Activated naive CD8-positive, alpha-beta T cell (primary cell): ENCODE data around the gene CHRM4.
"Not testable (repeated sequence)": the region's sequence is repeated elsewhere in the genome, so short reads cannot be mapped to it uniquely, and the experiment has no call there.

Experiments used
- H3K27ac Mint-ChIP-seq: one replicate; pipeline ENCODE4 v1.8.0; 2021; ENCODE audit warnings: mixed read lengths
- H3K27me3 Mint-ChIP-seq: one replicate; pipeline ENCODE4 v1.8.0; 2021; ENCODE audit warnings: mixed read lengths
- H3K36me3 Mint-ChIP-seq: one replicate; pipeline ENCODE4 v1.8.0; 2021; ENCODE audit warnings: mixed read lengths
- H3K4me1 Mint-ChIP-seq: one replicate; pipeline ENCODE4 v1.8.0; 2021; ENCODE audit warnings: low read depth, mixed read lengths
- H3K4me3 Mint-ChIP-seq: one replicate; pipeline ENCODE4 v1.8.0; 2021; ENCODE audit warnings: mild to moderate bottlenecking, mixed read lengths
- H3K9me3 Mint-ChIP-seq: one replicate; pipeline ENCODE4 v1.8.0; 2021; ENCODE audit warnings: low read depth, mixed read lengths

Gene CHRM4

GRCh38 chr11:46371262-46371661 lies 20.3 kb downstream of the CHRM4 start:
- not testable (repeated sequence) for H3K36me3 Mint-ChIP-seq, H3K4me1 Mint-ChIP-seq, H3K9me3 Mint-ChIP-seq, H3K4me3 Mint-ChIP-seq, H3K27ac Mint-ChIP-seq, H3K27me3 Mint-ChIP-seq

GRCh38 chr11:46370253-46370652 lies 21.3 kb downstream of the CHRM4 start:
- H3K4me1 Mint-ChIP-seq: peaks cover 13% of the 10 kb centered on the region
- H3K27ac Mint-ChIP-seq: peak overlapping the region; percentile 50
- no peaks in the 10 kb centered on the region for H3K27me3 Mint-ChIP-seq
- H3K36me3 Mint-ChIP-seq: no peaks in the 10 kb centered on the region
- no peaks in the 10 kb centered on the region for H3K9me3 Mint-ChIP-seq
- no peak overlapping the region for H3K4me3 Mint-ChIP-seq

GRCh38 chr11:46369458-46370152 lies 22.0 kb downstream of the CHRM4 start:
- H3K9me3 Mint-ChIP-seq: no peaks in the 10 kb centered on the region
- H3K27ac Mint-ChIP-seq: peak overlapping the region; percentile 75
- H3K4me1 Mint-ChIP-seq: peaks cover 19% of the 10 kb centered on the region
- no peaks in the 10 kb centered on the region for H3K27me3 Mint-ChIP-seq
- no peak overlapping the region for H3K4me3 Mint-ChIP-seq
- no peaks in the 10 kb centered on the region for H3K36me3 Mint-ChIP-seq

- Mint-ChIP-seq H3K36me3 (no peaks in the 10 kb centered on the region), H3K9me3 (no peaks in the 10 kb centered on the region)
These were observed 23.7 kb downstream of the CHRM4 start for GRCh38 chr11:46367916-46368267.

GRCh38 chr11:46367244-46367915 lies 24.2 kb downstream of the CHRM4 start:
- Mint-ChIP-seq H3K4me3 (no peak overlapping the region), H3K4me1 (peaks cover 33% of the 10 kb centered on the region), H3K36me3 (no peaks in the 10 kb centered on the region), H3K27ac (peak overlapping the region; percentile 73), H3K27me3 (no peaks in the 10 kb centered on the region), H3K9me3 (no peaks in the 10 kb centered on the region)

More at GRCh38 chr11:46367916-46368267, 23.7 kb downstream of the CHRM4 start:
- no peak overlapping the region for H3K27ac Mint-ChIP-seq
- H3K27me3 Mint-ChIP-seq: no peaks in the 10 kb centered on the region
- peaks cover 29% of the 10 kb centered on the region for H3K4me1 Mint-ChIP-seq
- no peak overlapping the region for H3K4me3 Mint-ChIP-seq

- Mint-ChIP-seq H3K4me1 (peaks cover 37% of the 10 kb centered on the region), H3K27ac (no peak overlapping the region), H3K36me3 (no peaks in the 10 kb centered on the region)
These were observed 24.9 kb downstream of the CHRM4 start for GRCh38 chr11:46366661-46367161.

GRCh38 chr11:46366260-46366659 lies 25.3 kb downstream of the CHRM4 start:
- H3K4me3 Mint-ChIP-seq: no peak overlapping the region
- H3K9me3 Mint-ChIP-seq: no peaks in the 10 kb centered on the region
- no peak overlapping the region for H3K27ac Mint-ChIP-seq
- no peaks in the 10 kb centered on the region for H3K27me3 Mint-ChIP-seq
- H3K4me1 Mint-ChIP-seq: peaks cover 41% of the 10 kb centered on the region
- no peaks in the 10 kb centered on the region for H3K36me3 Mint-ChIP-seq

More at GRCh38 chr11:46366661-46367161, 24.9 kb downstream of the CHRM4 start:
- Mint-ChIP-seq H3K27me3 (no peaks in the 10 kb centered on the region), H3K4me3 (no peak overlapping the region), H3K9me3 (no peaks in the 10 kb centered on the region)

GRCh38 chr11:46364791-46365190 lies 26.8 kb downstream of the CHRM4 start:
- no peaks in the 10 kb centered on the region for H3K9me3 Mint-ChIP-seq
- no peaks in the 10 kb centered on the region for H3K36me3 Mint-ChIP-seq
- no peak overlapping the region for H3K4me3 Mint-ChIP-seq
- H3K4me1 Mint-ChIP-seq: peaks cover 54% of the 10 kb centered on the region
- H3K27ac Mint-ChIP-seq: peak overlapping the region; percentile 72
- H3K27me3 Mint-ChIP-seq: no peaks in the 10 kb centered on the region

- Mint-ChIP-seq H3K36me3 (no peaks in the 10 kb centered on the region), H3K27me3 (no peaks in the 10 kb centered on the region), H3K4me3 (peak overlapping the region; percentile 15), H3K9me3 (no peaks in the 10 kb centered on the region), H3K4me1 (peaks cover 50% of the 10 kb centered on the region), H3K27ac (peak overlapping the region; percentile 46)
These were observed 27.5 kb downstream of the CHRM4 start for GRCh38 chr11:46364056-46364455.

- Mint-ChIP-seq H3K36me3 (no peaks in the 10 kb centered on the region), H3K4me1 (peaks cover 53% of the 10 kb centered on the region), H3K27me3 (no peaks in the 10 kb centered on the region), H3K4me3 (no peak overlapping the region), H3K27ac (no peak overlapping the region), H3K9me3 (no peaks in the 10 kb centered on the region)
These were observed 28.0 kb downstream of the CHRM4 start for GRCh38 chr11:46363455-46364005.

- Mint-ChIP-seq H3K27me3 (no peaks in the 10 kb centered on the region), H3K36me3 (no peaks in the 10 kb centered on the region), H3K9me3 (no peaks in the 10 kb centered on the region), H3K4me3 (peak overlapping the region; percentile 38), H3K4me1 (peaks cover 57% of the 10 kb centered on the region), H3K27ac (peak overlapping the region; percentile 66)
These were observed 28.6 kb downstream of the CHRM4 start for GRCh38 chr11:46363031-46363407.

GRCh38 chr11:46362156-46363030 lies 29.2 kb downstream of the CHRM4 start:
- Mint-ChIP-seq H3K4me1 (peaks cover 62% of the 10 kb centered on the region), H3K4me3 (peak overlapping the region; percentile 38), H3K36me3 (no peaks in the 10 kb centered on the region), H3K27ac (peak overlapping the region; percentile 66), H3K9me3 (no peaks in the 10 kb centered on the region), H3K27me3 (no peaks in the 10 kb centered on the region)

- H3K4me3 Mint-ChIP-seq: peak overlapping the region; percentile 86
- peak overlapping the region; percentile 91 for H3K27ac Mint-ChIP-seq
- no peaks in the 10 kb centered on the region for H3K9me3 Mint-ChIP-seq
- H3K4me1 Mint-ChIP-seq: peaks cover 66% of the 10 kb centered on the region
- H3K36me3 Mint-ChIP-seq: no peaks in the 10 kb centered on the region
- H3K27me3 Mint-ChIP-seq: no peaks in the 10 kb centered on the region
These were observed 30.1 kb downstream of the CHRM4 start for GRCh38 chr11:46361283-46362155.

- H3K4me3 Mint-ChIP-seq: peak overlapping the region; percentile 86
These were observed 30.7 kb downstream of the CHRM4 start for GRCh38 chr11:46360878-46361277.

More at GRCh38 chr11:46360878-46361277, 30.7 kb downstream of the CHRM4 start:
- peaks cover 3% of the 10 kb centered on the region for H3K36me3 Mint-ChIP-seq
- H3K27ac Mint-ChIP-seq: peak overlapping the region; percentile 91
- H3K27me3 Mint-ChIP-seq: no peaks in the 10 kb centered on the region
- H3K9me3 Mint-ChIP-seq: no peaks in the 10 kb centered on the region
- peaks cover 73% of the 10 kb centered on the region for H3K4me1 Mint-ChIP-seq
